Prostate gland (tissue), 2 donors: ENCODE results near the gene UROD. TPM values are rescaled to one million over a fixed set of nuclear protein-coding genes. Genes with fewer than 3 reads are reported as not detected.

Experiments
- DNase-seq: peaks from one replicate; pipeline ENCODE4 v3.0.0-alpha.2; 2019; ENCODE audit warnings: low spot score
- H3K27ac ChIP-seq, 2 donors: fragments of 200-600 bp; sonication (generic); 2 replicates each; pipeline ENCODE4 v1.5.1; 2017 to 2019
- H3K27me3 ChIP-seq: fragments of 200-600 bp; sonication (generic); replicated peaks from 2 replicates; pipeline ENCODE4 v1.5.1; 2019; ENCODE audit not compliant: insufficient read depth
- H3K36me3 ChIP-seq, 2 donors: fragments of 200-600 bp; sonication (generic); 1 replicate in 1 of 2; 2 replicates in 1 of 2; pipeline versions ENCODE4 v1.5.1 to v1.8.1; 2017 to 2019
- H3K4me1 ChIP-seq: fragments of 200-600 bp; sonication (generic); replicated peaks from 2 replicates; pipeline ENCODE4 v1.5.1; 2019
- H3K4me3 ChIP-seq, 2 donors: fragments of 200-600 bp; sonication (generic); 2 replicates each; pipeline ENCODE4 v1.5.1; 2017 to 2019
- H3K9me3 ChIP-seq: fragments of 200-600 bp; sonication (generic); 2 replicates; pipeline ENCODE4 v1.5.1; 2017
- POLR2A ChIP-seq: fragments of 450-650 bp; IDR thresholded peaks from one replicate; pipeline ENCODE4 v1.6.1; 2016; ENCODE audit warnings: antibody characterized with exemption, mild to moderate bottlenecking
- POLR2AphosphoS5 ChIP-seq: sonication (generic); formaldehyde crosslinking; IDR thresholded peaks from one replicate; pipeline ENCODE4 v1.6.1; 2017; ENCODE audit warnings: antibody characterized with exemption
- WGBS: methylation state at CpG from one replicate; pipeline ENCODE4 v1.1.5; 2018; 5-methylcytosine and 5-hydroxymethylcytosine counted together
- intact Hi-C: fragments of 100-400 bp; cut with DNase I; formaldehyde crosslinking; loops from one replicate; pipeline ENCODE4 v1.14.2; 2022
- total RNA-seq, 2 donors: library from RNA; depleted of rRNA; stranded (reverse); fragments of >200 nt; gene quantifications; one replicate each; pipeline ENCODE4 v1.1.0, GENCODE V29; 2016
- TF ChIP-seq, protein P1 (sequence below), 4 experiments: fragments of 200-600 bp in 2 of 4; fragments of 450-650 bp in 2 of 4; sonication (generic) in 2 of 4; IDR thresholded peaks; 1 replicate in 3 of 4; 2 replicates in 1 of 4; pipeline ENCODE4 v1.5.1; 2016 to 2019; ENCODE audit warnings: antibody characterized with exemption in 4 of 4, mild to moderate bottlenecking in 2 of 4, moderate library complexity in 2 of 4

UROD gene
- total RNA-seq, 2 donors from 2014 or later, result 57.7 to 152 TPM

DNA sequence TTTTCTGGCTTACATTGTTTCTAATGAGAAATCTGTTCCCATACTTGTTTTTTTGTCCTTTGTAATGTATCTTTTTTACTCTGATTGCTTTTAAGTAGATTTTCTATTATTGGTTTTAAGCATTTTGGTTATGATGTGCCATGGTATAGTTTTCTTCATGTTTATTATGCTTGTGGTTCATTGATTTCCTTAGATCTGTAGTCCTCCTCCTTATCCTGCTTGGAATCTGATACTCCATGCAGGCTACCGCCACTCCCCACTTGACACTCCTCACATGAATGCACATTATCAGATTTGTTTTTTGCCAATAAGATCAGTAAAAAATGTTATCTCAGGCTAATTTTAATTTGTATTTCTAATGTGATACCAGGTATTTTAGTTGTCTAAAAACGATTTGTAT is 20.8 kb downstream of the UROD start:
- no peak overlapping the region for H3K4me3 ChIP-seq
- TF ChIP-seq POLR2AphosphoS5 (no peak), POLR2A (no peak)
- TF ChIP-seq, protein P1, sequence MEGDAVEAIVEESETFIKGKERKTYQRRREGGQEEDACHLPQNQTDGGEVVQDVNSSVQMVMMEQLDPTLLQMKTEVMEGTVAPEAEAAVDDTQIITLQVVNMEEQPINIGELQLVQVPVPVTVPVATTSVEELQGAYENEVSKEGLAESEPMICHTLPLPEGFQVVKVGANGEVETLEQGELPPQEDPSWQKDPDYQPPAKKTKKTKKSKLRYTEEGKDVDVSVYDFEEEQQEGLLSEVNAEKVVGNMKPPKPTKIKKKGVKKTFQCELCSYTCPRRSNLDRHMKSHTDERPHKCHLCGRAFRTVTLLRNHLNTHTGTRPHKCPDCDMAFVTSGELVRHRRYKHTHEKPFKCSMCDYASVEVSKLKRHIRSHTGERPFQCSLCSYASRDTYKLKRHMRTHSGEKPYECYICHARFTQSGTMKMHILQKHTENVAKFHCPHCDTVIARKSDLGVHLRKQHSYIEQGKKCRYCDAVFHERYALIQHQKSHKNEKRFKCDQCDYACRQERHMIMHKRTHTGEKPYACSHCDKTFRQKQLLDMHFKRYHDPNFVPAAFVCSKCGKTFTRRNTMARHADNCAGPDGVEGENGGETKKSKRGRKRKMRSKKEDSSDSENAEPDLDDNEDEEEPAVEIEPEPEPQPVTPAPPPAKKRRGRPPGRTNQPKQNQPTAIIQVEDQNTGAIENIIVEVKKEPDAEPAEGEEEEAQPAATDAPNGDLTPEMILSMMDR (IDR thresholded peaks at IDR 0.05), result no peak
- H3K27me3 ChIP-seq, result no peaks in the 10 kb centered on the region
- H3K36me3 ChIP-seq, result no peaks in the 10 kb centered on the region
- H3K9me3 ChIP-seq, result no peaks in the 10 kb centered on the region
- intact Hi-C loops, result no loop called here
- DNase-seq, result no peak
- WGBS, result 77% methylated on average over 2 of the region's 2 CpGs
- H3K4me1 ChIP-seq, result no peaks in the 10 kb centered on the region
- no peak overlapping the region for H3K27ac ChIP-seq

- no peak for TF ChIP-seq POLR2A
- TF ChIP-seq, protein P1 (IDR thresholded peaks at IDR 0.05), result no peak
- no peak for DNase-seq
- WGBS, result 92% methylated on average over 1 of the region's 1 CpG
- Histone ChIP-seq H3K27me3 (no peaks in the 10 kb centered on the region), H3K36me3 (no peaks in the 10 kb centered on the region), H3K9me3 (no peaks in the 10 kb centered on the region), H3K27ac (no peak overlapping the region), H3K4me1 (no peaks in the 10 kb centered on the region), H3K4me3 (no peak overlapping the region)
- intact Hi-C loops, result no loop called here
Measured at GRCh38 chr1:45033356-45033755, 21.3 kb downstream of the UROD start.

DNA sequence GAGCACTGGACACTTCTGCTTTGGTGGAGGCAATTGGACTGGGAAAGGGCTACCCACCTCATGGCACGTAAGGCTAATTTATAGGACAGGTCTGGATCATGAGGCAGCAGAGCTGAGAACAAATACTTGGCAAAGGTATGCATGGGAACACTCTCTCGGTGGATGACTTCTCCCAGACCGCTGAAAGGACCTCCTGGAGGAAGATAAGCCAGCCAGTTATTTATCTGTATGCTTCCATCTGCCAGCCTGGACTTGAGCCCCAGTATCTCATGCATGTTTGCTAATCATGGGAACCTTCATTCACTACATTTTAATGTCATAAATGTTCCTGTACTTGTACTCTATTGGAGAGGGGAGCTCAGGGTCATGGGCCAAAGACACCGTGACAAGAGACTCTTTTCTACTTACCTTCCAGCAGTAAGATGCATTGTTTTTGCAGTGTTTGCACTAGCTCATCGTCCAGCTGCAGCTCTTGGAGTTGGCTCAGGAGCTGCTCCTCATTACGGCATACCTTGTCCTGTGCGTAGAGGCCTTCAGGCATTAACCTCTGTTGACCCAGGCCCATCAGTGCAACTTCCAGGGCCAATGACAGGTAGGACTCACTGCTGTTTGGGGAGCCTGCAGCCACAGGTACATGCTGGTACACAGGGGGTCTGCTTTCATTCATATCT is 23.7 kb downstream of the UROD start:
- TF ChIP-seq, protein P1 (IDR thresholded peaks at IDR 0.05), result no peak
- TF ChIP-seq POLR2A (no peak), POLR2AphosphoS5 (no peak)
- Histone ChIP-seq H3K4me3 (no peak overlapping the region), H3K9me3 (no peaks in the 10 kb centered on the region), H3K27ac (no peak overlapping the region), H3K27me3 (no peaks in the 10 kb centered on the region), H3K4me1 (no peaks in the 10 kb centered on the region), H3K36me3 (no peaks in the 10 kb centered on the region)
- WGBS, result 75% methylated on average over 7 of the region's 7 CpGs
- DNase-seq, result no peak
- intact Hi-C loops, result no loop called here

GRCh38 chr1:45037456-45037855 is 25.4 kb downstream of the UROD start:
- Histone ChIP-seq H3K27ac (no peak overlapping the region), H3K4me3 (no peak overlapping the region), H3K36me3 (no peaks in the 10 kb centered on the region), H3K27me3 (no peaks in the 10 kb centered on the region), H3K4me1 (no peaks in the 10 kb centered on the region), H3K9me3 (no peaks in the 10 kb centered on the region)
- TF ChIP-seq POLR2AphosphoS5 (no peak), POLR2A (no peak)
- TF ChIP-seq, protein P1 (IDR thresholded peaks at IDR 0.05), result no peak
- DNase-seq, result no peak
- intact Hi-C loops, result no loop called here

- H3K27ac ChIP-seq, result no peak overlapping the region
- no peaks in the 10 kb centered on the region for H3K9me3 ChIP-seq
- DNase-seq, result no peak
- H3K27me3 ChIP-seq, result no peaks in the 10 kb centered on the region
- no peaks in the 10 kb centered on the region for H3K4me1 ChIP-seq
- no peak for TF ChIP-seq POLR2AphosphoS5
- TF ChIP-seq, protein P1 (IDR thresholded peaks at IDR 0.05), result no peak
- TF ChIP-seq POLR2A, result no peak
- intact Hi-C loops, result no loop called here
- no peaks in the 10 kb centered on the region for H3K36me3 ChIP-seq
- 99% methylated on average over 2 of the region's 2 CpGs for WGBS
- H3K4me3 ChIP-seq, result no peak overlapping the region
Measured at GRCh38 chr1:45038240-45038639, 26.2 kb downstream of the UROD start.
